ENCODE measurements around the gene CFAP73. TPM values are rescaled to one million over a fixed set of nuclear protein-coding genes. Genes with fewer than 3 reads are reported as not detected.
A peak's percentile ranks its signal among the peaks of the same experiment; 100 is the strongest.

The CFAP73 gene
- total RNA-seq, 1 experiment from 2014 or later = 0.10 TPM

DNA sequence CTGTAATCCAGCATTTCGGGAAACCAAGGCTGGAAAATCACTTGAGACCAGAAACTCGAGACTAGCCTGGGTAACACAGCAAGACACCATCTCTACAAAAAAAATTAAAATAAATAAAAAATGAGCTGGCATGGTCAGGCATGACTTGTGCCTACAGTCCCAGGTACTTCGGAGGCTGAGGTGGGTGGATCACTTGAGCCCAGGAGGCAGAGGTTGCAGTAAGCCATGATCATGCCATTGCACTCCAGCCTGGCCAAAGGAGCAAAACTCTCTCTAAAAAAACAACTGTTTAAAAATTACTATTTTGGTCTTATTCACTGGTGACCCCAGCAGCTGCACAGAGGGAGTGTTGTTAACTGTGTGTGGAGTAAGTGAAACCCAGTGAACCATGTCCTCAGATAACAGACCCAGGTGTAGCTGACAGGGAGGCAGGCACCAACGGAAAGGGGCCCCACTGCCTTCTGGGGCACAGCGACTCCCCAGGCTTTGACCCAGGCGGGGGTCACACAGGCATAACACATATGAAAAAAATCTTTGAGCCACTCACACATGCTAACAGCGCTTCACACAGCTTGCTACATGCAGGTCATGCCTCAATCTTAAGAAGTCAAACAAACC, 23.7 kb downstream of the CFAP73 start:
- H3K9me3 ChIP-seq (ENCODE audit: control insufficient read depth, insufficient read depth, low read depth, low read length) = no peaks in the 10 kb centered on the region
- POLR2A ChIA-PET = no interaction called here
- no peaks in the 10 kb centered on the region for H3K27me3 ChIP-seq (ENCODE audit: control insufficient read depth, insufficient read depth, low read length)
- no peak overlapping the region for H3K4me3 ChIP-seq (ENCODE audit: low read depth in 2 of 2, low read length in 2 of 2)
- intact Hi-C loops (cut with micrococcal nuclease; ENCODE audit: unreplicated experiment) (no loop called here), in situ Hi-C loops (cut with HindIII; ENCODE audit: low pct_unique_long_range_greater_than_20kb, low sequenced_read_pairs) (loop anchor here (25.0 kb wide), 1 partner anchor 111 kb away; the partner anchor contains the start of gene DTX1)
- ATAC-seq (no peak), DNase-seq (ENCODE audit: low read depth, low spot score) (no peak)
- no peaks in the 10 kb centered on the region for H3K4me1 ChIP-seq (ENCODE audit: control insufficient read depth, insufficient read depth, low read length)
- TF ChIP-seq TCF7L2 (IDR thresholded peaks at IDR 0.05; ENCODE audit: low read depth, low read length) = no peak
- CTCF ChIA-PET = interaction anchor here (0.6 to 1.3 kb wide), 3 partner anchors 52 to 180 kb away, joined by 3 to 4 read pairs (median 4); no protein-coding TSS in a partner anchor
- no TSS peak for BruUV-seq (replicated peaks)
- no peak overlapping the region for H3K27ac ChIP-seq (ENCODE audit: low read length)
- peaks cover 25% of the 10 kb centered on the region for H3K36me3 ChIP-seq (ENCODE audit: control insufficient read depth, insufficient read depth, low read length)

DNA sequence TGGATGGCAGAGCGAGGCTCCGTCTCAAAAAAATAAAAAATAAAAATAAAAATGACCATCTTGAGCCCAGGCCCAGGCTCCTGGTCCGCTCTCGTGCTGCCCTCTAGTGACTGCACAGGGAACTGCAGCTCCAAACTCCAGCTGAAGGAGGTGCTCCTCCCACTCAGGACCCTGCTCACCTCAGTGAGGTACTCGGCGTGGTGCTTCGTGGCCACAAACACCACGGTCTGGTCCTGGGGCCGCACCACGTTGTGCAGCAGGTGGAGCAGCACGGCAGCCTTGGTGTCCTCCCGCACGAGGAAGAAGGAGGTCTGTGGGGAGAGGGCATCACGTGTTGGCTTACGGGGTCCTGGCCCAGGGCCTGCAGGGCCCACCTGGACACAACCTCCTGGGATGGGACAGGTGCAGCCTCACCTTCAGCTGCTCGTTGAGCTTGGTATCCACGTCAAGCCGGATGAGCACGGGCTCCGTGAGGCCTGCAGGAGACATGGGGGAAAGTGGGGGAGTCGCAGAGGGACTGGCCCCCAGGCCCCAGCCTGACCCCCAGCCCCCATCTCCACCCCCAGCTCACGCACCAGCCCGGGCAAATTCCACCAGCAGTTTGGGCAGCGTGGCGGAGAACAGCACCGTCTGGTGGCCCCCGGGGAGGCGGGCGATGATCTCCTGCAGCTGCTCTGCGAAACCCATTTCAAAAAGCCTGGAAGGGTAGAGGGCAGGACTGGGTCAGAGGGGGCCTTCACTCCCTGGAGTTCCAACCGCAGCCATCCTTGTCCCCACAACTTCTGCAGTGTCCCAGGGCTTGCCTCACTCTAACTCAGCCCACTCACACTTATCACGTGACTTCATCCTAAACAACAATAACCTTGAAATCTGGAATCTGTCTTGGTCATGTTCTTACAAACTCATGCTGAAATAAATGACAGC, 25.2 kb downstream of the CFAP73 start:
- intact Hi-C loops (cut with micrococcal nuclease; ENCODE audit: unreplicated experiment) = loop anchor here (2.0 kb wide), 1 partner anchor 126 kb away; no protein-coding TSS in a partner anchor
- CTCF ChIA-PET = interaction anchor here (0.6 to 1.8 kb wide), 3 partner anchors 13 to 767 kb away, joined by 5 to 7 read pairs (median 6); no protein-coding TSS in a partner anchor
- Histone ChIP-seq H3K9me3 (ENCODE audit: control insufficient read depth, insufficient read depth, low read depth, low read length) (no peaks in the 10 kb centered on the region), H3K27me3 (ENCODE audit: control insufficient read depth, insufficient read depth, low read length) (no peaks in the 10 kb centered on the region), H3K27ac (ENCODE audit: low read length) (no peak overlapping the region), H3K4me3 (ENCODE audit: low read depth in 2 of 2, low read length in 2 of 2) (no peak overlapping the region), H3K4me1 (ENCODE audit: control insufficient read depth, insufficient read depth, low read length) (no peaks in the 10 kb centered on the region), H3K36me3 (ENCODE audit: control insufficient read depth, insufficient read depth, low read length) (peaks cover 25% of the 10 kb centered on the region)
- DNase-seq (ENCODE audit: low read depth, low spot score) = no peak
- POLR2A ChIA-PET = interaction anchor here (0.6 kb wide), 1 partner anchor 129 kb away, joined by 5 read pairs; no protein-coding TSS in a partner anchor
- TF ChIP-seq, protein P1, sequence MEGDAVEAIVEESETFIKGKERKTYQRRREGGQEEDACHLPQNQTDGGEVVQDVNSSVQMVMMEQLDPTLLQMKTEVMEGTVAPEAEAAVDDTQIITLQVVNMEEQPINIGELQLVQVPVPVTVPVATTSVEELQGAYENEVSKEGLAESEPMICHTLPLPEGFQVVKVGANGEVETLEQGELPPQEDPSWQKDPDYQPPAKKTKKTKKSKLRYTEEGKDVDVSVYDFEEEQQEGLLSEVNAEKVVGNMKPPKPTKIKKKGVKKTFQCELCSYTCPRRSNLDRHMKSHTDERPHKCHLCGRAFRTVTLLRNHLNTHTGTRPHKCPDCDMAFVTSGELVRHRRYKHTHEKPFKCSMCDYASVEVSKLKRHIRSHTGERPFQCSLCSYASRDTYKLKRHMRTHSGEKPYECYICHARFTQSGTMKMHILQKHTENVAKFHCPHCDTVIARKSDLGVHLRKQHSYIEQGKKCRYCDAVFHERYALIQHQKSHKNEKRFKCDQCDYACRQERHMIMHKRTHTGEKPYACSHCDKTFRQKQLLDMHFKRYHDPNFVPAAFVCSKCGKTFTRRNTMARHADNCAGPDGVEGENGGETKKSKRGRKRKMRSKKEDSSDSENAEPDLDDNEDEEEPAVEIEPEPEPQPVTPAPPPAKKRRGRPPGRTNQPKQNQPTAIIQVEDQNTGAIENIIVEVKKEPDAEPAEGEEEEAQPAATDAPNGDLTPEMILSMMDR (IDR thresholded peaks at IDR 0.05) = peak; percentile 99
- no peak for TF ChIP-seq POLR2AphosphoS5 (IDR thresholded peaks at IDR 0.05; ENCODE audit: low read depth, low read length)
- no peak for TF ChIP-seq SIN3A (IDR thresholded peaks at IDR 0.05; ENCODE audit: borderline replicate concordance, insufficient read depth, low read depth, low read length)
- no peak for TF ChIP-seq TCF7L2 (IDR thresholded peaks at IDR 0.05; ENCODE audit: low read depth, low read length)
- TF ChIP-seq, protein P2, sequence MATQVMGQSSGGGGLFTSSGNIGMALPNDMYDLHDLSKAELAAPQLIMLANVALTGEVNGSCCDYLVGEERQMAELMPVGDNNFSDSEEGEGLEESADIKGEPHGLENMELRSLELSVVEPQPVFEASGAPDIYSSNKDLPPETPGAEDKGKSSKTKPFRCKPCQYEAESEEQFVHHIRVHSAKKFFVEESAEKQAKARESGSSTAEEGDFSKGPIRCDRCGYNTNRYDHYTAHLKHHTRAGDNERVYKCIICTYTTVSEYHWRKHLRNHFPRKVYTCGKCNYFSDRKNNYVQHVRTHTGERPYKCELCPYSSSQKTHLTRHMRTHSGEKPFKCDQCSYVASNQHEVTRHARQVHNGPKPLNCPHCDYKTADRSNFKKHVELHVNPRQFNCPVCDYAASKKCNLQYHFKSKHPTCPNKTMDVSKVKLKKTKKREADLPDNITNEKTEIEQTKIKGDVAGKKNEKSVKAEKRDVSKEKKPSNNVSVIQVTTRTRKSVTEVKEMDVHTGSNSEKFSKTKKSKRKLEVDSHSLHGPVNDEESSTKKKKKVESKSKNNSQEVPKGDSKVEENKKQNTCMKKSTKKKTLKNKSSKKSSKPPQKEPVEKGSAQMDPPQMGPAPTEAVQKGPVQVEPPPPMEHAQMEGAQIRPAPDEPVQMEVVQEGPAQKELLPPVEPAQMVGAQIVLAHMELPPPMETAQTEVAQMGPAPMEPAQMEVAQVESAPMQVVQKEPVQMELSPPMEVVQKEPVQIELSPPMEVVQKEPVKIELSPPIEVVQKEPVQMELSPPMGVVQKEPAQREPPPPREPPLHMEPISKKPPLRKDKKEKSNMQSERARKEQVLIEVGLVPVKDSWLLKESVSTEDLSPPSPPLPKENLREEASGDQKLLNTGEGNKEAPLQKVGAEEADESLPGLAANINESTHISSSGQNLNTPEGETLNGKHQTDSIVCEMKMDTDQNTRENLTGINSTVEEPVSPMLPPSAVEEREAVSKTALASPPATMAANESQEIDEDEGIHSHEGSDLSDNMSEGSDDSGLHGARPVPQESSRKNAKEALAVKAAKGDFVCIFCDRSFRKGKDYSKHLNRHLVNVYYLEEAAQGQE (IDR thresholded peaks at IDR 0.05; ENCODE audit: insufficient read depth in 1 of 2, low read depth in 2 of 2, low read length in 1 of 2) = no peak
- in situ Hi-C loops (cut with HindIII; ENCODE audit: low pct_unique_long_range_greater_than_20kb, low sequenced_read_pairs) = loop anchor here (25.0 kb wide), 1 partner anchor 112 kb away; the partner anchor contains the start of gene DTX1
- no TSS peak for BruUV-seq (replicated peaks)
- peak; percentile 87 for ATAC-seq
